Fibroblast of villous mesenchyme (primary cell): ENCODE measurements around the gene GRIN2B. TPM values are rescaled to one million over a fixed set of nuclear protein-coding genes. Genes with fewer than 3 reads are reported as not detected.

Experiments
- DNase-seq: peaks from one replicate; pipeline ENCODE4 v3.0.0-alpha.2; 2010; ENCODE audit warnings: low read depth
- H3K4me3 ChIP-seq: 2 replicates; pipeline ENCODE4 v1.5.1; 2011; ENCODE audit warnings: low read depth, mild to moderate bottlenecking, low read length
- CTCF ChIP-seq: IDR thresholded peaks from 2 replicates; pipeline ENCODE4 v1.5.1; 2012; ENCODE audit warnings: low read depth, mild to moderate bottlenecking, low read length; ENCODE audit not compliant: insufficient read depth
- total RNA-seq: library from RNA; depleted of rRNA; stranded (reverse); fragments of >200 nt; gene quantifications from 2 replicates; pipeline ENCODE4 v1.2.3, GENCODE V29; 2012

GRIN2B gene
- total RNA-seq, 1 donor, result under 0.01 TPM

GRCh38 chr12:13947276-13947946 is 34.0 kb downstream of the GRIN2B start:
- H3K4me3 ChIP-seq, result no peak overlapping the region
- TF ChIP-seq CTCF, result no peak
- no peak for DNase-seq

- DNase-seq, result no peak
- no peak for TF ChIP-seq CTCF
- H3K4me3 ChIP-seq, result no peak overlapping the region
Observed at GRCh38 chr12:13945641-13946040, 35.8 kb downstream of the GRIN2B start.

GRCh38 chr12:13945236-13945635 is 36.2 kb downstream of the GRIN2B start:
- no peak overlapping the region for H3K4me3 ChIP-seq
- TF ChIP-seq CTCF, result no peak
- no peak for DNase-seq

- no peak overlapping the region for H3K4me3 ChIP-seq
- TF ChIP-seq CTCF, result no peak
- DNase-seq, result no peak
Observed at GRCh38 chr12:13942826-13943225, 38.6 kb downstream of the GRIN2B start.

- H3K4me3 ChIP-seq, result no peak overlapping the region
- TF ChIP-seq CTCF, result peak; percentile 13
- peak; percentile 22 for DNase-seq
Observed at GRCh38 chr12:13941258-13942249, 39.8 kb downstream of the GRIN2B start.

- no peak for DNase-seq
- TF ChIP-seq CTCF, result no peak
- no peak overlapping the region for H3K4me3 ChIP-seq
Observed at GRCh38 chr12:13940335-13940865, 41.0 kb downstream of the GRIN2B start.
